ENCODE measurements around the gene SNORC. TPM values are rescaled to one million over a fixed set of nuclear protein-coding genes. Genes with fewer than 3 reads are reported as not detected.

Gene SNORC
- total RNA-seq, 1 donor from 2014 or later = 0.26 TPM

GRCh38 chr2:232882505-232883115 lies 12.5 kb downstream of the SNORC start:
- DNase-seq (ENCODE audit: low read depth, low spot score) = no peak

DNA sequence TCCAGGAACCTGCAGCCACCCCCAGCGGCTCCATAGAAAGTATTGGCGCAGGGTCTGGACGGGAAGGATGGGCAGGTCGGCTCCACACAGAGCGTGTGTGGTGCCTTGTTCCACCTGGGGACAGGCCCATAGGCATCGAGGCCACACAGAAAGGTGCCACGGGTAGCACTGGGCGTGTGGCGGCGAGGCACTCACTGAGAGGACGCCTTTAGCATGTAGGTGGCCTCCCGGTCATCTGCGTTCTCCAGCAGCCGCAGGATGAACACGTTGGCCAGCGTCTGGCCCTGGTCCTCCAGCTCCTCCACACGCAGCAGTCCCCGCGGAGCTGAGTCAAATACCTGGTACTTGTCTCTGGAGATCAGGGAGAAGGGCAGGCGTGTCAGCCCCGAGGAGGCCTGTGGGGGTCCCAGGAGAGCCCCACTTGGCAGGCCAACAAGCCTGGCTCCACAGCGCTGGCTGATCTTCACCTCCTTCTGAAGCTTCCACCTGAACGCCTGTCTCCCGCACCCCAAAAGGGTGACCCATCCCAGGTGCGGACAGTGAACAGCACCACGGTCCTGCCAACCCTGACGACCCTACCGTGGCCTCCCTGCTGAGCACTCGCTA lies 13.2 kb downstream of the SNORC start:
- DNase-seq (ENCODE audit: low read depth, low spot score) = no peak

- no peak for DNase-seq (ENCODE audit: low read depth, low spot score)
Measured at GRCh38 chr2:232884001-232884421, 13.9 kb downstream of the SNORC start.

- no peak for DNase-seq (ENCODE audit: low read depth, low spot score)
Measured at GRCh38 chr2:232884549-232885263, 14.6 kb downstream of the SNORC start.

DNA sequence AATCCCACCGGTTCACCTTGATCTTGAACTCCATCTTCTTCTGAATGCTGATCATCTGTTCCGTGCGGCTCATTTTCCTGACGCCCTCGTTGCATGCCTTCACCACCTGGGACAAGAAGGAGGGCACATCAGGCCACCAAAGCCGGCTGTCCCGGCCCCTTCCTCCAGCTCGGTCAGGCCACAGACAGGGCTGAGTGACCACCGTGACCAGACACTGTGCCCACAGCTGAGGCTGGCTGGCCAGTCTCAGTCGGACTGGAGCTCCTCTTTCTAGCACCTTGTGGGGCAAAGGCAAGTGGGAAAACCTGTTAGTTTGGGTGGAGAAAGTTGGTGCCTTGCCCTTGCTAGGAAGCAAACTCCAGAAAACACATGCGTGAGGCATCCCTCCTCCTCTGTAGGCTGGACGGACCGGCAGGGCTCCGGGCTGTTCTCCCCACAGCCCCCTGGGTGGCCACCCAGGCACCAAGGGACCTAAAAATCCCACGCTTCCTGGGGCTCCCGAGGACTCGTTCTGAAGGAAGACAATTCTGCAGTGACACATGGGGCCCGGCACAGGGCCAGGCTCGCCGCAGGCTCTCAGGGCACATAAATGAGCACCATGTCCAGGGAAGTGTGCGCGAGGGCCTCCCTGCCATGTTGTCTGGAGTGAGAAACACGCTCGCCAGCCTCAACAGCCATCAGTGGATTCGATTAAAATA lies 15.3 kb downstream of the SNORC start:
- no peak for DNase-seq (ENCODE audit: low read depth, low spot score)

GRCh38 chr2:232886176-232886575 lies 16.1 kb downstream of the SNORC start:
- no peak for DNase-seq (ENCODE audit: low read depth, low spot score)

DNA sequence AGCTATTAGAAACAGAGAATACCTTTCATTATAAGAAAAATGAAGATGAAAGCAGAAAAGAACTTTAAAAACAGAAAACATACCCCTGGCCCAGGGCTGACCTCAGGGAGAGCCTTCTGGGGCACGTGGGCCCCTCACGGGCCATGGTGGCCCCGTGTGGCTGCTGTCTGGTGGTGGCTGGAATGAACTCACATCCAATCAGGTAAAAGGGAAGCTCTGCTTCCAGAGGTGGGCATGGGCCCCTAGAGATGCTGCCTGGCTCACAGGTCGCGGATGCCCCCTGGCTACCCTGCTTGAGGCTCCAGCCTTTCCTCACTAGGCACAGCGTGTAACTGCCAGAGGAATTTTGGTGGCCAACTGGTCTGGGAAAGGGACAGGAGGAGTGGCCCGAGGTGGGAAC lies 16.6 kb downstream of the SNORC start:
- no peak for DNase-seq (ENCODE audit: low read depth, low spot score)

DNA sequence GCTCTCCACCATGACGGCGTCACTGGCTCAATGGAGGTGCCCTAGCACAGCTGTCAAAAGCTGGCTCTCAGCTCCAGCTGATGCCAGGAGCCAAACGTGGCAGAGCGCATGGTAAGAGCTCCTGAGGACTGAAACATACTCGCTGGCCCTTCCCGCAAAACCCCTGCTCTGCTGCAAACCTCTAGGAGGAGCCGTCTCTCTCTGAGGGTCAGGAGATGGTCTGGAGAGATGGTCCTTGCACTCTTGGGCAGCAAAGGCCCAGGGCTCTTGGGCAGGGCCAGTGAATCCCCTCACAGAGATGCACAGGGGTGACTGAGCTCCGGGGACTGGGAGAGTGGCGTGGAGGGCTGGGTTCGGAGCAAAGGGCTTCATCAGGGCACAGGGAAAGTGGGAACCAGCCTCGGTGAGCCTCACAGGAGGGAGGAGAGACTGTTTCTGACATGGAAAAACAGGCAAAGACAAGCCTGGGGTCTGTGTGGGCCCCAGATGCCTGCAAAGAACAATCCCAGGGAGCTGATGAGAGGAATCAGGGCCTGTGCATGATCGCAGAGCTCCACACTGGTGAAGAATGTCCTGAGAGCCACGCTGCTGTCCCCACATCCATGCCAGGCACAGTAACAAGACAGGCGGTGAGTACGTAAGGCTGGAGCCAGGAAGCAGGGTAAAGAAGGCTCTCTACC lies 17.2 kb downstream of the SNORC start:
- no peak for DNase-seq (ENCODE audit: low read depth, low spot score)

- DNase-seq (ENCODE audit: low read depth, low spot score) = no peak
Measured at GRCh38 chr2:232888099-232888836, 18.2 kb downstream of the SNORC start.

GRCh38 chr2:232888839-232889529 lies 18.9 kb downstream of the SNORC start:
- DNase-seq (ENCODE audit: low read depth, low spot score) = no peak

- DNase-seq (ENCODE audit: low read depth, low spot score) = no peak
Measured at GRCh38 chr2:232889876-232890401, 19.9 kb downstream of the SNORC start.

DNA sequence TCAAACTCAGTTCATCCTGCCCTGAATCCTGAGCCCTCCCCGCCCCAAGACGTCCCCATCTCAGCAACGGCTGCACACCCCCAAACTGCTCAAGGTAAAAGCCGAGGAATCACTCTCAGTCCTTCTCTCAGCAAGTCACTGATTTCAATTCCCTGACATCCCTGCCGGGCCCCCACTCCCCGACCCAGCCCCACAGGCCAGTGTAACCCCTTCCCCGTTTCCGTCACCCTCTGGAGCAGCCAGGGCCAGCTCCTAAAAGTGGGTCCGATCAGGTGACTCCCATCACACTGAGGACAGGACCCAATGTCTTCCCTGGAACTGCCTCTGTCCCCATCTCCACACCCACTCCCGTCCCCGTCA lies 20.5 kb downstream of the SNORC start:
- DNase-seq (ENCODE audit: low read depth, low spot score) = no peak

GRCh38 chr2:232890896-232891601 lies 21.0 kb downstream of the SNORC start:
- no peak for DNase-seq (ENCODE audit: low read depth, low spot score)

- no peak for DNase-seq (ENCODE audit: low read depth, low spot score)
Measured at GRCh38 chr2:232891621-232892071, 21.6 kb downstream of the SNORC start.

DNA sequence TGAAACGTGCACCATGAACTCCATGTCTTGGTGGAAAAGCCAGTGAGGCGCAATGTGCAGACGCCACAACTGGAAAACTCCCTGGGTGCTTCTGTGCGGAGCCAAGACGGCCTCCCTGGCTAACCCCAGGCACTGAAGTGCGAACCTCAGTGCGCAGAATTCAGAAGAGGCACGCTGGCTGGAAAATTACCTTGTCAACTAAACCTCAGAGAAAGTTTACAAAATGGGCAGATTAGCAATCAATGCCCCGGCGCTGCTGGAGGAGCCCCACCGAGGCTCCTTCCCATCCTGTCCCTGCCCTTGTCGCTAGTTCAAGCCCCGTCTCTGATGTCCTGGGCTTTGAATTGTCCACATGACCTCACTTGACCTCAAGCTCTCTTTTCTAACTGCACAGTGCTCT lies 22.2 kb downstream of the SNORC start:
- no peak for DNase-seq (ENCODE audit: low read depth, low spot score)

DNA sequence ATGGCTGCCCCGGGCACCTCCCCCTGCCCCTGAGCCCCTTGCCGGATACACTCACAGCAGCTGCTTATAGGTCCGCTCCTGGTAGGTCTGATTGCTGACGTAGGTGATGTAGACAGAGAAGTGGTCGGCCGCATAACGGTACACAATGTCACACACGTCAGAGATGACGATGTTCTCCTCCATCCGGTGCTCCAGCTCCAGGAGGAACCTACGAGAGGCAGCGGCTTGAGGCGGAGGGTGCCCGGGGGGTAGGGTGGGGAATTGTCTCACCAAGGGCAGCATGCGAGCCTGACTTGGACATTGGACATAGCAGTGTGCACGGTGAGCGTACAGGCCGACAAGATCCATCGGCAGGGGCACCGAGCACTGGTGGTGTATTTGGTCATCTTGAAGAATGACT lies 22.8 kb downstream of the SNORC start:
- no peak for DNase-seq (ENCODE audit: low read depth, low spot score)

DNA sequence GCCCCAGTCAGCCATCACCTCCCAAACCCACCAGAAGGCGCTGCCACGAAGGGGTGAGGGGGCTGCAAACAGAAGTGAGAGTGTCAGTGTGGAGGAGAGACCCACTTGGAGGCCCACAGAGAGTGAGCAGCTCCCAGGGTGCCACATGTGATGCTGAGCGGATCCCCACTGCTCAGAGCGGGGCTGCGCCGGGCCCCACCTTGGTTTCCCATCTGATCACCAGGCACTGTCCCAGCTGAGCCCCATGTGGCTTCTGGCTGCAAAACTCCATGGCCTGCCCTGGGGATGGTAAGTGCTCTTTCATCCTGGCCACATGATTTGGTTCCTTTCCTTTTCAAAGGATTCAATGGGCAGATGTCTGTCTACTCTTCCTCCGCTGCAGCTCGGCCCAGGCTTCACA lies 23.8 kb downstream of the SNORC start:
- DNase-seq (ENCODE audit: low read depth, low spot score) = no peak

GRCh38 chr2:232894251-232894650 lies 24.2 kb downstream of the SNORC start:
- no peak for DNase-seq (ENCODE audit: low read depth, low spot score)

DNA sequence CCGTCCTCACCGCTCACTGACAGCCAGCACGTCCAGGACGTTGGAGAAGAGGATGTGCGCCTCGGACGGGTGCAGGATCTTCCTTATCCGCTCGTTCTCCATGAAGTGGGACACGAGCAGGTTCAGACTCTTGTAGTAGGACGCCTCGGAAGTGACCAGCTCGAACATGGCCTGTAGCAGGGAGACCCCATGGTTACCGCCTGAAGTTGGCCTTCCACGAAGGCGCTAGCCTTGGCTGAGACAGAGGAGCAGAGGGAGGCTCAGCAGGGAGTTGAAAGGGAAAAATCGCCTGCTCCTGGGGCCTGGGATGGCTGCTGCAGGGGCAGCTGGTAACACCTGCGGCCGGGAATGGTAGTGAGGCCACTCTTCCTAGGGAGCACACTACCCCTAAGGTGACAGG lies 24.7 kb downstream of the SNORC start:
- no peak for DNase-seq (ENCODE audit: low read depth, low spot score)
